OCI-LY3 (cell line): ENCODE data around the gene SARDH.

ENCODE experiments used
- H2AFZ ChIP-seq: fragments of 200-600, 300-600 bp; shearing (Covaris generic); 2 replicates; pipeline ENCODE4 v1.6.0; 2014; ENCODE audit warnings: antibody characterized with exemption, low read depth, low read length
- H3K27ac ChIP-seq: fragments of 200-600, 300-600 bp; sonication (generic); 2 replicates; pipeline ENCODE4 v1.5.1; 2014; ENCODE audit warnings: mild to moderate bottlenecking, low read length, moderate library complexity, mixed read lengths
- H3K27me3 ChIP-seq: fragments of 200-600, 300-600 bp; sonication (generic); 2 replicates; pipeline ENCODE4 v1.6.1; 2014; ENCODE audit warnings: low read depth, low read length, mixed read lengths
- H3K36me3 ChIP-seq: fragments of 200-600, 300-600 bp; sonication (generic); replicated peaks from 2 replicates; pipeline ENCODE3; 2014; ENCODE audit warnings: low read depth, low read length, mixed read lengths
- H3K4me1 ChIP-seq: fragments of 300-600, 200-600 bp; sonication (generic); 2 replicates; pipeline ENCODE4 v1.6.1; 2014; ENCODE audit warnings: low read length, mixed read lengths
- H3K4me2 ChIP-seq: fragments of 200-600, 300-600 bp; sonication (generic); 2 replicates; pipeline ENCODE4 v1.6.1; 2014; ENCODE audit warnings: low read length, mixed read lengths
- H3K4me3 ChIP-seq: fragments of 300-600, 200-600 bp; sonication (generic); 2 replicates; pipeline ENCODE4 v1.5.1; 2014; ENCODE audit warnings: antibody characterized with exemption, mild to moderate bottlenecking, low read length, moderate library complexity
- H3K79me2 ChIP-seq: fragments of 300-600, 200-600 bp; shearing (Covaris generic); 2 replicates; pipeline ENCODE4 v1.6.1; 2014; ENCODE audit warnings: mild to moderate bottlenecking, low read length, mixed read lengths
- H3K9ac ChIP-seq: fragments of 300-600, 200-600 bp; shearing (Covaris generic); 2 replicates; pipeline ENCODE4 v1.6.0; 2014; ENCODE audit warnings: mild to moderate bottlenecking, low read length, moderate library complexity
- H3K9me3 ChIP-seq: fragments of 200-600, 300-600 bp; shearing (Covaris generic); 2 replicates; pipeline ENCODE4 v1.6.1; 2014; ENCODE audit warnings: low read length, mixed read lengths; ENCODE audit not compliant: insufficient read depth
- H4K20me1 ChIP-seq: fragments of 200-600, 300-600 bp; sonication (generic); 2 replicates; pipeline ENCODE4 v1.6.1; 2016; ENCODE audit warnings: low read length, mixed read lengths; ENCODE audit not compliant: insufficient read depth
- CTCF ChIP-seq: fragments of 200-600, 300-600 bp; sonication (generic); IDR thresholded peaks from 2 replicates; pipeline ENCODE4 v1.5.1; 2014; ENCODE audit warnings: antibody characterized with exemption, low read length, low read depth
- EZH2phosphoT487 ChIP-seq: fragments of 200-600 bp; shearing (Covaris generic); IDR thresholded peaks from 2 replicates; pipeline ENCODE4 v1.6.1; 2018; ENCODE audit warnings: antibody characterized with exemption, mixed run types, low read depth

Gene SARDH

GRCh38 chr9:133645021-133645765 is 93.0 kb downstream of the SARDH start:
- Histone ChIP-seq H3K27ac (no peak overlapping the region), H3K4me2 (no peak overlapping the region)

DNA sequence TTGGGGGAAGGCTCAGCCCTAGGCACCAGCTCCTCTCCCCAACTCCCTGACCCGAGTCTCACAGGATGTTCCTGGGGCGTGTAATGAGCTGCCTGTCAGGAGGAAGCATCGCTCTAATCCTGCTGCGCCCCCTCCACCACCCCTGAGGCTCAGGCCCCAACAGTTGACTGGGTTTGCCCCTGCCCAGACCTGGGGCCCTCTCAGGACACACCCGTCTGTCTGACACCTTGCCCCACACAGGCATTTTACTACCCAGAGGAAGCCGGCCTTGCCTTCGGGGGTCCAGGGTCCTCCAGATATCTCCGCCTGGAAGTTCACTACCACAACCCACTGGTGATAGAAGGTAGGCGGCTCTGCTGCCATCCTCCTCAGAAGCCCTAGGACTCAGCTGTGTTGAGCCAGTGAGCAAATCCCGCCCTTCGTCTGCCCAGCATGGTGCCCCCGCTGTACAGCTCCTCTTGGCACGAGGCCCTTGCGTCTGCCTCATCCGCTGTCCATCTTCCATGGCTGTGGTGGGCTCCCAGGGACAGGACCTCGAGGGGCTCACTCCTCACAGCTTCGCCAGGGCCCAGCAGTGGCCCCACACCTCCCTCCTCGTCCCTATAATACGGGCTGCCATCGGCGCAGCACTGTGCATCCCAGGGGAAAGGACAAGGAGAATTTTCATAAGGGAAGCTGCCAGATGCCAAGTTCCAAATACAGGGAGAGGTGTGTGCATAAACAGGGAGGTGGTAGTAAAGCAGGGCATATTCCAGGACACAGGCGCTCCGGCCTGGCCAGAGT is 94.0 kb downstream of the SARDH start:
- TF ChIP-seq EZH2phosphoT487 (no peak), CTCF (no peak)
- no peaks in the 10 kb centered on the region for H3K9me3 ChIP-seq
- H2AFZ ChIP-seq = no peak overlapping the region
- no peak overlapping the region for H3K4me3 ChIP-seq
- no peak overlapping the region for H3K9ac ChIP-seq
- H4K20me1 ChIP-seq = no peaks in the 10 kb centered on the region
- no peaks in the 10 kb centered on the region for H3K79me2 ChIP-seq
- H3K27ac ChIP-seq = no peak overlapping the region
- no peaks in the 10 kb centered on the region for H3K4me1 ChIP-seq
- no peak overlapping the region for H3K4me2 ChIP-seq
- H3K36me3 ChIP-seq = no peaks in the 10 kb centered on the region
- peaks cover 15% of the 10 kb centered on the region; the same call in 1 of the 2 replicates for H3K27me3 ChIP-seq

More at GRCh38 chr9:133645021-133645765, 93.0 kb downstream of the SARDH start:
- H3K79me2 ChIP-seq = no peaks in the 10 kb centered on the region
- no peaks in the 10 kb centered on the region for H3K36me3 ChIP-seq
- no peaks in the 10 kb centered on the region for H3K9me3 ChIP-seq
- H3K4me1 ChIP-seq = no peaks in the 10 kb centered on the region
- no peaks in the 10 kb centered on the region for H4K20me1 ChIP-seq
- no peak overlapping the region for H3K4me3 ChIP-seq
- H3K9ac ChIP-seq = no peak overlapping the region
- H3K27me3 ChIP-seq = peaks cover 7% of the 10 kb centered on the region; the same call in 1 of the 2 replicates
- no peak for TF ChIP-seq EZH2phosphoT487
- TF ChIP-seq CTCF = no peak
- no peak overlapping the region for H2AFZ ChIP-seq

DNA sequence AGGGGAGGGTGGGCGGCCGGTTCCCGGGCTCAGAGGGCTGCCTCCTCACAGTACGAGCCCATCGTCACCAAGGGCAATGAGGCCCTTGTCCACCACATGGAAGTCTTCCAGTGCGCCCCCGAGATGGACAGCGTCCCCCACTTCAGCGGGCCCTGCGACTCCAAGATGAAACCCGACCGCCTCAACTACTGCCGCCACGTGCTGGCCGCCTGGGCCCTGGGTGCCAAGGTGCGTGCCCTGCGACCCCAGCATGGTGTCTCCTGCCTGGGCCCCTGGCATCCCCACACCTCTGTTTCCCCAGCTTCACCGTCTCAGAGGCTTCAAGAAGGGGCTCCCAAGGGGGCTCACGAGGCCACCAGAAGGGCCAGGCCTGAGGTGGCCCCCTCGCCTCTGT is 94.8 kb downstream of the SARDH start:
- Histone ChIP-seq H3K4me3 (no peak overlapping the region), H3K27ac (no peak overlapping the region), H3K36me3 (no peaks in the 10 kb centered on the region), H4K20me1 (no peaks in the 10 kb centered on the region), H3K4me1 (no peaks in the 10 kb centered on the region), H3K9ac (no peak overlapping the region), H3K4me2 (no peak overlapping the region), H3K9me3 (no peaks in the 10 kb centered on the region), H3K79me2 (no peaks in the 10 kb centered on the region), H2AFZ (no peak overlapping the region), H3K27me3 (peaks cover 9% of the 10 kb centered on the region; the same call in 1 of the 2 replicates)
- TF ChIP-seq EZH2phosphoT487 (no peak), CTCF (no peak)

- TF ChIP-seq CTCF (no peak), EZH2phosphoT487 (no peak)
- H2AFZ ChIP-seq = no peak overlapping the region
- no peak overlapping the region for H3K4me2 ChIP-seq
- H3K4me3 ChIP-seq = no peak overlapping the region
- H3K27me3 ChIP-seq = peaks cover 8% of the 10 kb centered on the region; the same call in 1 of the 2 replicates
- no peaks in the 10 kb centered on the region for H3K4me1 ChIP-seq
- no peak overlapping the region for H3K27ac ChIP-seq
- H4K20me1 ChIP-seq = no peaks in the 10 kb centered on the region
- no peak overlapping the region for H3K9ac ChIP-seq
- H3K9me3 ChIP-seq = no peaks in the 10 kb centered on the region
- no peaks in the 10 kb centered on the region for H3K79me2 ChIP-seq
- no peaks in the 10 kb centered on the region for H3K36me3 ChIP-seq
Measured at GRCh38 chr9:133642708-133643361, 95.3 kb downstream of the SARDH start.
